Glutamatergic neuron (in vitro differentiated cells): ENCODE data around the gene MIAT. TPM values are rescaled to one million over a fixed set of nuclear protein-coding genes. Genes with fewer than 3 reads are reported as not detected.

ENCODE experiments used
- DNase-seq: peaks from one replicate; pipeline ENCODE4 v3.0.0; 2022
- H3K27ac Mint-ChIP-seq: one replicate; pipeline ENCODE4 v1.8.0; 2020; ENCODE audit warnings: mild to moderate bottlenecking, mixed read lengths, inconsistent platforms; ENCODE audit not compliant: unreplicated experiment
- H3K27me3 Mint-ChIP-seq: one replicate; pipeline ENCODE4 v1.8.0; 2020; ENCODE audit warnings: mild to moderate bottlenecking, moderate library complexity, mixed read lengths, inconsistent platforms; ENCODE audit not compliant: unreplicated experiment
- H3K36me3 Mint-ChIP-seq: one replicate; pipeline ENCODE4 v1.8.0; 2020; ENCODE audit warnings: mild to moderate bottlenecking, mixed read lengths, inconsistent platforms; ENCODE audit not compliant: unreplicated experiment
- H3K4me1 Mint-ChIP-seq: one replicate; pipeline ENCODE4 v1.8.0; 2020; ENCODE audit warnings: mild to moderate bottlenecking, low read depth, mixed read lengths, inconsistent platforms; ENCODE audit not compliant: unreplicated experiment
- H3K4me3 Mint-ChIP-seq: one replicate; pipeline ENCODE4 v1.8.0; 2020; ENCODE audit warnings: mild to moderate bottlenecking, mixed read lengths, inconsistent platforms; ENCODE audit not compliant: unreplicated experiment
- H3K9me3 Mint-ChIP-seq: one replicate; pipeline ENCODE4 v1.8.0; 2020; ENCODE audit warnings: mild to moderate bottlenecking, moderate library complexity, mixed read lengths, inconsistent platforms; ENCODE audit not compliant: unreplicated experiment
- total RNA-seq: library from RNA; stranded (reverse); fragmentation: NEBNext Ultra II Directional; extraction: Animal tissue kit (Norgen Biotek cat#: 25700); gene quantifications from one replicate; pipeline ENCODE4 v1.2.1, GENCODE V29; 2021; ENCODE audit not compliant: unreplicated experiment
- TF ChIP-seq, protein P1 (sequence below): fragments of 200-600 bp; sonication (generic); IDR thresholded peaks from one replicate; pipeline ENCODE4 v1.5.0; 2021; ENCODE audit not compliant: partially characterized antibody, unreplicated experiment

MIAT gene
- total RNA-seq, 1 donor from 2014 or later: 1,100 TPM

DNA sequence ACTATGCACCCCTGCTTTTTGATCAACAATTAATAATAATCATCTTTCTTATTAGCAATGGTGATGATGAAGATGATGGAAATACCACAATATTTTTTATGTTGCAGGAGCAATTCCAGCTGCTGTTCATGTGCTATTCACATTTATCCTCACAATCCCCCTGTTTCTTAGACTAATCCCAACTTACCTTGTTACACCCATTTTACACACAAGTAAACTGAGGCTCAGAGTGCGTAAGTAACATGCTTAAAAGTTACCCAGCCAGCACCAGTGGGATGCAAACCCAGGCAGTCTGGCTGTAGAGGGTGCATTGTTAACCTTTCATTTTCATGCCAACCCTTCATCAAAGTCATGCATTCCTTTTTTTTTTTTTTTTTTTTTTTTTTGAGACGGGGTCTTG lies 37.2 kb upstream of the MIAT start:
- H3K9me3 Mint-ChIP-seq: peaks cover 2% of the 10 kb centered on the region
- peaks cover 2% of the 10 kb centered on the region for H3K27me3 Mint-ChIP-seq
- no peak overlapping the region for H3K4me3 Mint-ChIP-seq
- TF ChIP-seq, protein P1, sequence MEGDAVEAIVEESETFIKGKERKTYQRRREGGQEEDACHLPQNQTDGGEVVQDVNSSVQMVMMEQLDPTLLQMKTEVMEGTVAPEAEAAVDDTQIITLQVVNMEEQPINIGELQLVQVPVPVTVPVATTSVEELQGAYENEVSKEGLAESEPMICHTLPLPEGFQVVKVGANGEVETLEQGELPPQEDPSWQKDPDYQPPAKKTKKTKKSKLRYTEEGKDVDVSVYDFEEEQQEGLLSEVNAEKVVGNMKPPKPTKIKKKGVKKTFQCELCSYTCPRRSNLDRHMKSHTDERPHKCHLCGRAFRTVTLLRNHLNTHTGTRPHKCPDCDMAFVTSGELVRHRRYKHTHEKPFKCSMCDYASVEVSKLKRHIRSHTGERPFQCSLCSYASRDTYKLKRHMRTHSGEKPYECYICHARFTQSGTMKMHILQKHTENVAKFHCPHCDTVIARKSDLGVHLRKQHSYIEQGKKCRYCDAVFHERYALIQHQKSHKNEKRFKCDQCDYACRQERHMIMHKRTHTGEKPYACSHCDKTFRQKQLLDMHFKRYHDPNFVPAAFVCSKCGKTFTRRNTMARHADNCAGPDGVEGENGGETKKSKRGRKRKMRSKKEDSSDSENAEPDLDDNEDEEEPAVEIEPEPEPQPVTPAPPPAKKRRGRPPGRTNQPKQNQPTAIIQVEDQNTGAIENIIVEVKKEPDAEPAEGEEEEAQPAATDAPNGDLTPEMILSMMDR: no peak
- no peak for DNase-seq
- peaks cover 4% of the 10 kb centered on the region for H3K4me1 Mint-ChIP-seq
- H3K27ac Mint-ChIP-seq: no peak overlapping the region
- H3K36me3 Mint-ChIP-seq: no peaks in the 10 kb centered on the region

DNA sequence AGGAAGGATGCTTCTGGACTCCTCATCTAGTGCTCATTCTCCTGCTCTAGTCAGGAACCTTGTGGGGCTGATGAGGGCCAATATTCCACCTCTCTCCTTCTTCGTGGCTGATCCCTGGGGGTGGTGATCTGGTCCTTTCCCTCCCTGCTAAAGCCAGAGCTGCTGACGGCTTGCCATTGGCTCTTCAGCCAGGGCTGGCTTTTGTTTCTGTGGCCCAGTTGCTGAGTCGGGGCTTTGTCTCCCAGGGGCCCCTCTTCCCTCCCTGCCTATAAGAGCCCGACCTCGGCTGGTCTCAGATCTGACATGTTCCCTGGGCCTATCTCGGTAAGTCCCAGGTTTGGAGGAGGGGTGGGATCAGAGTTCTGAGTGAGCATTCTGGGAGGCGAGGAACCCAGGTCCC lies 35.7 kb upstream of the MIAT start, which contains the start of gene CRYBA4:
Gene CRYBA4, plus strand, starts transcription at position 301 of the 400 bp plus-strand sequence. CDS start 634 bp downstream, outside the sequence.
- peaks cover 4% of the 10 kb centered on the region for H3K4me1 Mint-ChIP-seq
- peaks cover 2% of the 10 kb centered on the region for H3K27me3 Mint-ChIP-seq
- TF ChIP-seq, protein P1: no peak
- H3K4me3 Mint-ChIP-seq: no peak within 1 kb of the TSS
- no peak for DNase-seq
- no peaks in the 10 kb centered on the region for H3K9me3 Mint-ChIP-seq
- no peaks in the 10 kb centered on the region for H3K36me3 Mint-ChIP-seq
- H3K27ac Mint-ChIP-seq: no peak within 1 kb of the TSS

DNA sequence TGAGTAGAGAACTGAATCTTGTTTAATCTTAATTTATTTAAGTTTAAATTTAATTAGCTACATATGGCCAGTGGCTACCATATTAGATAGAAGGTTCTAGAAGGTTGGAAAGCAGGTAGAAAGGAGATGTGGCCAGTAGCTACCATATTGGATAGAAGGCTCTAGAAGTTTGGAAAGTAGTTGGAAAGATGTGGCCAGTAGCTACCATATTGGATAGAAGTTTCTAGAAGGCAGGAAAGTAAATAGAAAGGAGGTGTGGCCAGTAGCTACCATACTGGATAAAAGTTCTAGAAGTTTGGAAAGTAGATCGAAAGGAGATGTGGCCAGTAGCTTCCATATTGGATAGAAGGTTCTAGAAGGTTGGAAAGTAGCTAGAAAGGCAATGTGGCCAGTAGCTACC lies 33.4 kb upstream of the MIAT start:
- no peak for DNase-seq
- Mint-ChIP-seq H3K27me3 (no peaks in the 10 kb centered on the region), H3K4me1 (no peaks in the 10 kb centered on the region), H3K27ac (no peak overlapping the region), H3K36me3 (no peaks in the 10 kb centered on the region), H3K4me3 (no peak overlapping the region), H3K9me3 (no peaks in the 10 kb centered on the region)
- TF ChIP-seq, protein P1: no peak

DNA sequence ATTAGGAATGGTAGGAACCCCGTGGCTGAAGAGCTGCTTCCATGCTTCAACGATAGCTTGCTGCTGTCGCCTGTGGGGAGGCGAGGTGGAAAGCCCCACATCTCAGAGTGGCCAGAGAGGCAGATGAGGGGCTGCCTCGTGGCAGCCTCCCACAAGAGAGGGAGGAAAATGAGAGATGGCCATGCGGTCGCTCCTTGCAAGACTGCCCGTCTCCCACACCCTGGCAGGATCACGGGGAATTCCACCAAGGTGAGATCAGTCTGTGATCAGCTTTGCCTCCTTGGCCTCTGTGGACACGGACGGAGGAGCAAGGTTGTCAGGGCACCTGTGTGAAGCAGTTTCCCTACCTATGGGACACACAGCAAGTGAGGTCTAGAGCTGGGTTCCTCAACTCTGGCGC lies 32.6 kb upstream of the MIAT start:
- no peaks in the 10 kb centered on the region for H3K27me3 Mint-ChIP-seq
- H3K36me3 Mint-ChIP-seq: no peaks in the 10 kb centered on the region
- H3K4me1 Mint-ChIP-seq: no peaks in the 10 kb centered on the region
- no peak for DNase-seq
- H3K27ac Mint-ChIP-seq: no peak overlapping the region
- TF ChIP-seq, protein P1: no peak
- no peak overlapping the region for H3K4me3 Mint-ChIP-seq
- no peaks in the 10 kb centered on the region for H3K9me3 Mint-ChIP-seq

DNA sequence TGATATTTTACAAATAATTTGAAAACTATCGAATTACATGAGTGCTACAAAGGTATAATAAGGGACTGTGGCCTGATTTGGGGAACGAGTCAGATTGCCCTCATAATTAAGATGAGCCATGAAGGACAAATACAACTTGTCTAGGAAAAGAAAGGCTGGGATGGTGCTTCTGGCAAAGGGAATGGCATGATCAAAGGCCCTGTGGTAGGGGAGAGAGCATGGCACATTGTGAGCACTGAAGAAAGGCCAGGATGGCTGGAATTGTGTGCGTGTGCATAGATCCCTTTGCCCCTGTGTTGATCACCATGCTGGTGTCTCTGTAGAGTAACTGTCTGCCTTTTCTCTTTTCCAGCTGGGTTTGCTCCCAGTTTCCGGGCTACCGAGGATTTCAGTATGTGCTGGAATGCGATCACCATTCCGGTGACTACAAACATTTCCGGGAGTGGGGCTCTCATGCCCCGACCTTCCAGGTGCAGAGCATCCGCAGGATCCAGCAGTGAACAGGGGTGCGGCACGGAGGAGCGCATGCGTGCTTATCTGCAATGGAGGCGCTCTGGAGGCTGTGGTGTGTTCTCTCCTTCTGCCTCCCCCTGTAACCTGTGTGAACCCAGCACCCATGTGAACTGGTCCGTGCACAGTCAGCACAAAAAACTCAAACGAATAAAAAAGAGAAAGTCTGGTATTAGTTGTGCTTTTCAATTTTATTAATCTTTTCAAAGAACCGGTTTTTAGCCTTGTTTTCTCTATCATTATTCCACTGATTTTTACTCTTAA lies 27.2 kb upstream of the MIAT start:
- no peak for DNase-seq
- H3K27me3 Mint-ChIP-seq: no peaks in the 10 kb centered on the region
- peaks cover 5% of the 10 kb centered on the region for H3K36me3 Mint-ChIP-seq
- H3K9me3 Mint-ChIP-seq: peaks cover 2% of the 10 kb centered on the region
- TF ChIP-seq, protein P1: no peak
- H3K4me3 Mint-ChIP-seq: no peak overlapping the region
- H3K4me1 Mint-ChIP-seq: no peaks in the 10 kb centered on the region
- no peak overlapping the region for H3K27ac Mint-ChIP-seq
